CD8-positive, alpha-beta memory T cell (primary cell): ENCODE data around the gene MRPL24. TPM values are rescaled to one million over a fixed set of nuclear protein-coding genes. Genes with fewer than 3 reads are reported as not detected.
A peak's percentile ranks its signal among the peaks of the same experiment; 100 is the strongest.

Experiments used
- CTCF ChIA-PET: fragments of 350-600 bp; sonication (Branson Sonifier 250); formaldehyde crosslinking; loops from one replicate; lab custom pipeline; 2021; ENCODE audit warnings: antibody characterized with exemption; lab: Charles Lee
- POLR2A ChIA-PET: fragments of 350-600 bp; sonication (Branson Sonifier 250); formaldehyde crosslinking; loops from one replicate; lab custom pipeline; 2021; ENCODE audit warnings: antibody characterized with exemption; lab: Charles Lee
- DNase-seq, 5 donors: peaks; one replicate each; pipeline versions ENCODE4 v3.0.0 to v3.0.0-alpha.2; 2020 to 2022; ENCODE audit warnings: mixed read lengths in 1 of 5
- H3K27ac ChIP-seq: one replicate; pipeline ENCODE4 v1.7.0; 2013; ENCODE audit warnings: low read depth, mild to moderate bottlenecking, low read length, moderate library complexity
- H3K27me3 ChIP-seq: 2 replicates; pipeline ENCODE4 v1.7.0; 2013; ENCODE audit warnings: low read length, mild to moderate bottlenecking; ENCODE audit not compliant: insufficient read depth, poor library complexity, severe bottlenecking
- H3K36me3 ChIP-seq: 2 replicates; pipeline ENCODE4 v1.7.0; 2013; ENCODE audit warnings: mild to moderate bottlenecking, low read length, moderate library complexity; ENCODE audit not compliant: insufficient read depth
- H3K4me1 ChIP-seq: 2 replicates; pipeline ENCODE4 v1.7.0; 2013; ENCODE audit warnings: mild to moderate bottlenecking, low read length, moderate library complexity; ENCODE audit not compliant: insufficient read depth
- H3K4me3 ChIP-seq: 2 replicates; pipeline ENCODE4 v1.7.0; 2013; ENCODE audit warnings: mild to moderate bottlenecking, low read length
- H3K9me3 ChIP-seq: 2 replicates; pipeline ENCODE4 v1.7.0; 2013; ENCODE audit warnings: mild to moderate bottlenecking, low read length
- H3K27ac Mint-ChIP-seq, 8 donors: one replicate each; pipeline ENCODE4 v1.8.0; 2020 to 2021; ENCODE audit warnings: mixed read lengths in 8 of 8, mild to moderate bottlenecking in 6 of 8, inconsistent platforms in 3 of 8, moderate library complexity in 3 of 8
- H3K27me3 Mint-ChIP-seq, 2 donors: one replicate each; pipeline ENCODE4 v1.8.0; 2020 to 2021; ENCODE audit warnings: mixed read lengths in 2 of 2, mild to moderate bottlenecking in 1 of 2, moderate library complexity in 1 of 2
- H3K36me3 Mint-ChIP-seq, 3 donors: one replicate each; pipeline ENCODE4 v1.8.0; 2020 to 2021; ENCODE audit warnings: mixed read lengths in 3 of 3, inconsistent platforms in 1 of 3, mild to moderate bottlenecking in 1 of 3
- H3K4me1 Mint-ChIP-seq, 3 donors: one replicate each; pipeline ENCODE4 v1.8.0; 2020 to 2021; ENCODE audit warnings: mixed read lengths in 3 of 3, inconsistent platforms in 1 of 3, mild to moderate bottlenecking in 1 of 3
- H3K4me3 Mint-ChIP-seq, 7 donors: one replicate each; pipeline ENCODE4 v1.8.0; 2020 to 2021; ENCODE audit warnings: mixed read lengths in 7 of 7, mild to moderate bottlenecking in 6 of 7, moderate library complexity in 4 of 7, inconsistent platforms in 2 of 7
- H3K9me3 Mint-ChIP-seq, 5 donors: one replicate each; pipeline ENCODE4 v1.8.0; 2020 to 2022; ENCODE audit warnings: mixed read lengths in 5 of 5, mild to moderate bottlenecking in 3 of 5, moderate library complexity in 2 of 5, inconsistent platforms in 1 of 5
- polyA plus RNA-seq: library from polyadenylated mRNA; unstranded; fragments of 300-500 nt; fragmentation: Illumina TruSeq; gene quantifications from one replicate; pipeline ENCODE4 v1.2.3, GENCODE V29; 2021
- total RNA-seq, 2 experiments: library from RNA; stranded (reverse); gene quantifications; one replicate each; pipeline ENCODE4 v1.2.3, GENCODE V29; 2021

MRPL24 gene
- total and polyA plus RNA-seq, 3 experiments from 2014 or later = 92.2 to 131 (median 122) TPM

DNA sequence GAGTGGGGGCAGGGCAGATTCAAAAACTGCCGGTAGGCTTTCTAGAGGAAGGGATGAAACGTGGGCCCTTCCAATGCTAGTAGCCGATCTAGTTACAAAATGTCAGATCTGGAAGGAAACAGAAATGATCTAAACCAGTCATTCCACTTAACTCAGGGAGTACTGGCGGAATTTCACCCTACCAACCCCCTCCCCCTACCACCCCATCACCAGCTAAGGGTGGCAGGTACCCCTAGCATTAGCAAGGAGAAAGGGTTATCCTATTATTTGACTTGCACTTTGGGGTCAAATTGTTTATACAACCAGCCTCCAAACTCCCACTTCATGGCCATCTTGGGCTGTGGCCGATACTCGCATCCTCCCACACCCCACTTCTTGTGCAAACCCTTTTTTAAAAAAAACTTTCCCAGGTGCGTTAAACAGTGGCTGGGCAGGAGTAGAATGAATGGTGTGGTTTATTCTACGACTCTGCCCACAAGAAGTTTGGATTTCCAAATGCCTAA, 644 bp upstream of the MRPL24 start:
- no peak for DNase-seq
- peaks cover 18% of the 10 kb centered on the region for H3K36me3 ChIP-seq
- no peaks in the 10 kb centered on the region for H3K9me3 Mint-ChIP-seq
- H3K4me3 Mint-ChIP-seq = peak overlapping the region; percentile 93 to 97 (median 94)
- H3K9me3 ChIP-seq = no peaks in the 10 kb centered on the region
- peaks cover 33 to 47% (median 47%) of the 10 kb centered on the region in 3 donors for H3K4me1 Mint-ChIP-seq
- H3K36me3 Mint-ChIP-seq = peaks cover 3 to 70% (median 8%) of the 10 kb centered on the region in 3 donors
- H3K4me1 ChIP-seq = peaks cover 36% of the 10 kb centered on the region
- peak overlapping the region; percentile 63 for H3K4me3 ChIP-seq
- peak overlapping the region; percentile 58 for H3K27ac ChIP-seq
- ChIA-PET CTCF (interaction anchor here (1.0 to 7.1 kb wide), 9 partner anchors 10 to 133 kb away, joined by 3 to 58 read pairs (median 8); partner anchors contain the start of genes HDGF, ISG20L2, METTL25B and NTRK1), POLR2A (interaction anchor here (2.1 to 2.9 kb wide), 3 partner anchors 10 to 25 kb away, joined by 42 to 45 read pairs (median 42); partner anchors contain the start of genes HDGF, ISG20L2, METTL25B and PRCC)
- peak overlapping the region; percentile 92 to 99 (median 98) for H3K27ac Mint-ChIP-seq
- no peaks in the 10 kb centered on the region for H3K27me3 Mint-ChIP-seq
- no peaks in the 10 kb centered on the region for H3K27me3 ChIP-seq

DNA sequence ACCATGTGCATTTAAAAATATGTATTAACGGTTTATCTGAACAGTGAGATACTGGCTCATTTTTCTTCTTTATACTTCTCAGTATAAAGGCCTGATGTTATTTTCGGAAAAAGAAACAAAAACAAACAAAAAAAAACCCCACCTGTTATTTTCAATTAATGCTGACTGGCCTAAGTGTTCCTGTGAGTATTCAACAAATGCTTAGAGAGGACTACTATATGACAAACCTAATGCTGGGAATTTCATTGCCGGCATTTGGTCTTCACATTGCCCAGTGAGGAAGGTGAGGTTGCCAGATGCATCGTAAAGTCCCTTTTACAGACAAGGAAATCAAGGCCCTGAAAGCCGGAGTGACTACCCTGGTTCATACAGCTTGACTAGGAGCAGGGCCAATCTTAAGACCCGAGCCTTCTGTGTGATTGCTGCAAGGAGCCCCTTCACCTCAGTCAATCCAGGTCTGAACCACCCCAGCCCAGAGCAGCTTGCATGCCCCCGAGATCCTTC, 599 bp downstream of the MRPL24 start:
- Mint-ChIP-seq H3K27me3 (no peaks in the 10 kb centered on the region), H3K27ac (peak overlapping the region; percentile 92 to 99 (median 98)), H3K36me3 (peaks cover 3 to 70% (median 5%) of the 10 kb centered on the region in 3 donors), H3K4me1 (peaks cover 21 to 34% (median 34%) of the 10 kb centered on the region in 3 donors), H3K9me3 (no peaks in the 10 kb centered on the region), H3K4me3 (peak overlapping the region; percentile 93 to 97 (median 94))
- ChIA-PET CTCF (interaction anchor here (1.0 to 7.1 kb wide), 9 partner anchors 10 to 132 kb away, joined by 3 to 58 read pairs (median 8); partner anchors contain the start of genes HDGF, ISG20L2, METTL25B and NTRK1), POLR2A (interaction anchor here (0.6 to 2.9 kb wide), 5 partner anchors 11 to 76 kb away, joined by 3 to 45 read pairs (median 42); partner anchors contain the start of genes HDGF, ISG20L2, METTL25B and PRCC)
- no peaks in the 10 kb centered on the region for H3K9me3 ChIP-seq
- peaks cover 18% of the 10 kb centered on the region for H3K36me3 ChIP-seq
- peak overlapping the region; percentile 76 for H3K4me3 ChIP-seq
- H3K27me3 ChIP-seq = no peaks in the 10 kb centered on the region
- no peak for DNase-seq
- peaks cover 23% of the 10 kb centered on the region for H3K4me1 ChIP-seq
- H3K27ac ChIP-seq = peak overlapping the region; percentile 62

DNA sequence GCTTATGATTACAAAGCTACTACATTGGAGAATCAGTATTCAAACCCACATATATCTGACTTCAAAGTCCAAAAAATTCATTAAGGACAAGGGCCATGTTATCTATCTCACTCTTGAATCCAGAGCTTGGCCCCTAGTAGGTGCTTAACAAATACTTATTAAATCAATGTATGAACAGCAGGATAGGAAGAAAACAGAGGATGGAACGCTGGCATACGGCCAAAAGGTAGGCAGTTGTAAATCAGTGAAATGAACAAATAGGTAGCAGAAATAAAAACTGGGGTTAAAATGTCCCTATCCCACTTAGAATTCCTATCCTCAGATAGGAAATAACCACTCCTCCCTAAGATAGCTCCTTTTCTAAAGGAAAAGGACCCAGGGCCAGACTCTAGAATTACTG, 2.0 kb downstream of the MRPL24 start:
- Histone ChIP-seq H3K27ac (no peak overlapping the region), H3K4me3 (no peak overlapping the region), H3K9me3 (no peaks in the 10 kb centered on the region), H3K27me3 (no peaks in the 10 kb centered on the region), H3K4me1 (peaks cover 23% of the 10 kb centered on the region), H3K36me3 (peaks cover 18% of the 10 kb centered on the region)
- peaks cover 19 to 34% (median 31%) of the 10 kb centered on the region in 3 donors for H3K4me1 Mint-ChIP-seq
- no peaks in the 10 kb centered on the region for H3K27me3 Mint-ChIP-seq
- POLR2A ChIA-PET = interaction anchor here (1.5 kb wide), 1 partner anchor 10 kb away, joined by 12 read pairs; the partner anchor contains the start of genes ISG20L2 and METTL25B
- no peaks in the 10 kb centered on the region for H3K9me3 Mint-ChIP-seq
- CTCF ChIA-PET = interaction anchor here (1.2 to 7.1 kb wide), 3 partner anchors 12 to 49 kb away, joined by 3 to 58 read pairs (median 16); partner anchors contain the start of genes ISG20L2 and METTL25B
- peak overlapping the region in 4 of 7 donors; percentile 27 to 56 (median 50) for H3K4me3 Mint-ChIP-seq
- H3K27ac Mint-ChIP-seq = peak overlapping the region in 6 of 8 donors; percentile 40 to 87 (median 60)
- DNase-seq = no peak
- peaks cover 3 to 63% (median 5%) of the 10 kb centered on the region in 3 donors for H3K36me3 Mint-ChIP-seq

DNA sequence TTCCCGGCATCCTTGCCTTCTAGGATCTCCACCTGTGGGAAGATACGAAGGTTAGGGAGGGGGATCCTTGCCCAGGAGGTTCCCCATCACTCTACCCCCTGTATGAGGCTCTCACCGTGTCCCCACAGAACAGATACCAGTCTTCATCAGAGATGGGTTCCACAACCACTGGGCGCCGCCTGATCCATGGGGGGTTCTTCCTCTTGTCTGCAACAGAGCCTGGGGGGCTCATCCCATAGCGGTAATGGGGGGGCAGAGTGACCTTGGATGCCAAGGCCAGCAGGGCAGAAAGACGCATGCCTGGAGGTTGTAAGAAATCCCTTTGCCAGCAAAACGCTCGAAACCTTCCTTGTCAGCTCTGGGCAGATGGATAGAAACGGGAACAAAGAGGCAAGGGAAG, 2.5 kb downstream of the MRPL24 start:
- peak overlapping the region in 1 of 7 donors; percentile 55 for H3K4me3 Mint-ChIP-seq

DNA sequence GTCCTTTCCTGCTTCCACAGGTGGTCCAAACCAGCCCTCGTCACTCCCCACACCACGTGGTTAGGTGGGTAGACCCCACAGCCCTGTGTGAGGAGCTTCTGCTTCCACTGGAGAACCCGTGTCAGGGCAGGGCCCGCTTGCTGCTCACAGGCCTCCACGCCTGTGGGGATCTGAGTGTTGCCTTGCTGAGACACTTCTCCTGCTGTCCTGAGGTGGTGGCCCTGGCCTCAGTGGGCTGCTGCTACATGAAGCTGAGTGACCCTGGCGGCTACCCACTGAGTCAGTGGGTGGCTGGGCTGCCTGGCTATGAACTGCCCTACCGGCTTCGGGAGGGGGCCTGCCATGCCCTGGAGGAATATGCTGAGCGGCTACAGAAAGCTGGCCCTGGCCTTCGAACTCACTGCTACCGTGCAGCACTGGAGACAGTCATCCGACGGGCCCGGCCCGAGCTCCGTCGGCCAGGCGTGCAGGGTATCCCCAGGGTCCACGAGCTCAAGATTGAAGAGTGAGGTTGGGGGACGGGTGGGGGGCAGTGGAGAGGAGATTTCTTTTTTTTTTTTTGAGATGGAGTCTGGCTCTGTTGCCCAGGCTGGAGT, 6.8 kb downstream of the MRPL24 start:
- Histone ChIP-seq H3K4me3 (no peak overlapping the region), H3K36me3 (peaks cover 13% of the 10 kb centered on the region), H3K27me3 (no peaks in the 10 kb centered on the region), H3K4me1 (no peaks in the 10 kb centered on the region), H3K9me3 (no peaks in the 10 kb centered on the region), H3K27ac (no peak overlapping the region)
- Mint-ChIP-seq H3K4me1 (peaks cover 13 to 22% (median 13%) of the 10 kb centered on the region in 3 donors), H3K9me3 (no peaks in the 10 kb centered on the region), H3K27ac (peak overlapping the region in 1 of 8 donors; percentile 45), H3K27me3 (peaks cover 0 to 2% of the 10 kb centered on the region in 2 donors), H3K4me3 (no peak overlapping the region), H3K36me3 (peaks cover 0 to 44% (median 5%) of the 10 kb centered on the region in 3 donors)
- no peak for DNase-seq
- ChIA-PET CTCF (interaction anchor here (1.5 to 4.6 kb wide), 2 partner anchors 8 to 47 kb away, joined by 3 to 20 read pairs; no protein-coding TSS in a partner anchor), POLR2A (interaction anchor here (0.6 kb wide), 1 partner anchor 22 kb away, joined by 10 read pairs; no protein-coding TSS in a partner anchor)

More for the DNA sequence above, 2.5 kb downstream of the MRPL24 start:
- H3K27me3 ChIP-seq = no peaks in the 10 kb centered on the region
- H3K36me3 Mint-ChIP-seq = peaks cover 3 to 61% (median 5%) of the 10 kb centered on the region in 3 donors
- CTCF ChIA-PET = interaction anchor here (1.2 to 7.1 kb wide), 3 partner anchors 12 to 49 kb away, joined by 3 to 58 read pairs (median 16); partner anchors contain the start of genes ISG20L2 and METTL25B
- peaks cover 23% of the 10 kb centered on the region for H3K4me1 ChIP-seq
- H3K9me3 ChIP-seq = no peaks in the 10 kb centered on the region
- peak overlapping the region in 6 of 8 donors; percentile 24 to 65 (median 39) for H3K27ac Mint-ChIP-seq
- H3K9me3 Mint-ChIP-seq = no peaks in the 10 kb centered on the region
- no peak for DNase-seq
- H3K27me3 Mint-ChIP-seq = no peaks in the 10 kb centered on the region
- H3K4me1 Mint-ChIP-seq = peaks cover 19 to 34% (median 31%) of the 10 kb centered on the region in 3 donors
- no peak overlapping the region for H3K27ac ChIP-seq
- POLR2A ChIA-PET = interaction anchor here (1.5 kb wide), 1 partner anchor 9 kb away, joined by 12 read pairs; the partner anchor contains the start of genes ISG20L2 and METTL25B
- no peak overlapping the region for H3K4me3 ChIP-seq
- H3K36me3 ChIP-seq = peaks cover 18% of the 10 kb centered on the region

DNA sequence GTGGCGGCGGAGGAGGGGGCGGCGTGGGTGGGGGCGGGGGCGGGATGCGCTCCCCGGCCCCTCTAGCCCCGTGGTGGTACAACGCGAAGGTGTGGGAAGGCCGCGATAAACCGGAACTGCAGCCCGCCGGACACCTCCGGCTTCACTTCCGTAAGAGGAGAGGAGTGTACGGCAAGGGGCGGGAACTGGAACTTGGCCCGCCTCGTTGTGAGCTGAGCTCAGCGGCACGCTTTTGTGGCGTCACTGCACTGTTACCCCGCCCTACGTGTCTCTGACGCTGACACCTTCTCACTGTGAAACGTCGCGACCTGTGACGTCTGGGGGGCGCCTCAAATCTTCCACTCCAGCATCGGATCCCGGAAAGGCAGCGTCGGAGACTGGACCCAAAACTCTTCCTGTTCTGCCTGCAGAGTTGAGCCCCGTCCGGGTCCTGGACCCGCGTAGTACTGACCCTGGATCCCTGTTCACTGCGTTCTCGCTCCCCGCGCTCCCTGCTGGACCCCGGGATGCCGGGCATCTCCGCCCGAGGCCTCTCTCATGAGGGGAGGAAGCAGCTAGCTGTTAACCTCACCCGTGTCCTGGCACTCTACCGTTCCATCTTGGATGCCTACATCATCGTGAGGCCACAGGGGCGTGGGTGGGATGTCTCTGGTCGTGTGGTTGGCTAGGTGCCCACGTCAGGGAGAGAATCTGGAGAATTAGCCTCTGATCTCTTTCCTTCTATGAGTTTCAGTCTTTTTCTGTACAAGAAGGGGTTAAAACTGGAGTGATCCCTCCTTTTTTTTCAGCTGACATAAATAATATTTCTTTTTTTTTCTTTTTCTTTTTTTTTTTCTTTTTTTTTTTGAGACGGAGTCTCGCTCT, 12.1 kb downstream of the MRPL24 start, which contains the start of gene ISG20L2:
Gene ISG20L2, minus strand, starts transcription at position 168 of the 864 bp plus-strand sequence. CDS start 1,114 bp downstream, outside the sequence.
- Mint-ChIP-seq H3K4me1 (peaks cover 24 to 27% (median 24%) of the 10 kb centered on the region in 3 donors), H3K27me3 (peaks cover 0 to 2% of the 10 kb centered on the region in 2 donors), H3K36me3 (peaks cover 7 to 38% (median 10%) of the 10 kb centered on the region in 3 donors), H3K27ac (peak within 1 kb of the TSS in 4 of 8 donors; percentile 99 to 100 (median 99)), H3K9me3 (no peaks in the 10 kb centered on the region), H3K4me3 (peak within 1 kb of the TSS in 1 of 7 donors; percentile 55)
- H3K9me3 ChIP-seq = no peaks in the 10 kb centered on the region
- peak; percentile 94 to 98 (median 96) for DNase-seq
- H3K36me3 ChIP-seq = peaks cover 9% of the 10 kb centered on the region
- no peaks in the 10 kb centered on the region for H3K27me3 ChIP-seq
- H3K27ac ChIP-seq = peak within 1 kb of the TSS; percentile 98
- CTCF ChIA-PET = interaction anchor here (1.3 to 6.5 kb wide), 11 partner anchors 13 to 132 kb away, joined by 3 to 183 read pairs (median 52); partner anchors contain the start of genes CRABP2, HDGF, INSRR and MRPL24
- peaks cover 37% of the 10 kb centered on the region for H3K4me1 ChIP-seq
- POLR2A ChIA-PET = interaction anchor here (0.6 to 4.2 kb wide), 10 partner anchors 10 to 42 kb away, joined by 3 to 45 read pairs (median 8); partner anchors contain the start of genes HDGF, MRPL24 and PRCC
- H3K4me3 ChIP-seq = peak within 1 kb of the TSS; percentile 97
